Raji (cell line): Measurements from ENCODE around the gene TMEM33.
A peak's percentile ranks its signal among the peaks of the same experiment; 100 is the strongest.

Experiments used
- POLR2A ChIP-seq: IDR thresholded peaks from 2 replicates; pipeline ENCODE4 v1.6.1; 2011; ENCODE audit warnings: low read depth, low read length, control low read depth; ENCODE audit not compliant: insufficient read depth

The TMEM33 gene

GRCh38 chr4:41985151-41985550, 49.9 kb downstream of the TMEM33 start:
- TF ChIP-seq POLR2A = no peak

- TF ChIP-seq POLR2A = no peak
These were observed 54.8 kb downstream of the TMEM33 start for GRCh38 chr4:41989994-41990364.

- TF ChIP-seq POLR2A = peak; percentile 94
These were observed 55.3 kb downstream of the TMEM33 start, which contains the start of gene SLC30A9 for GRCh38 chr4:41990365-41991111. TSS of gene SLC30A9 (plus strand) at chr4:41990530. CDS start at chr4:41990652, 122 bp downstream.

- no peak for TF ChIP-seq POLR2A
These were observed 56.9 kb downstream of the TMEM33 start for GRCh38 chr4:41991916-41992767.

- TF ChIP-seq POLR2A = no peak
These were observed 58.0 kb downstream of the TMEM33 start for GRCh38 chr4:41992967-41993857.

GRCh38 chr4:41994461-41994985, 59.3 kb downstream of the TMEM33 start:
- TF ChIP-seq POLR2A = no peak

- no peak for TF ChIP-seq POLR2A
These were observed 62.8 kb downstream of the TMEM33 start for GRCh38 chr4:41998019-41998418.

GRCh38 chr4:41999321-41999720, 64.1 kb downstream of the TMEM33 start:
- TF ChIP-seq POLR2A = no peak

- TF ChIP-seq POLR2A = no peak
These were observed 73.0 kb downstream of the TMEM33 start for GRCh38 chr4:42008011-42008786.
